Thyroid gland (tissue), 4 donors: ENCODE results near the gene POU2F3. TPM values are rescaled to one million over a fixed set of nuclear protein-coding genes. Genes with fewer than 3 reads are reported as not detected.

Experiments used
- DNase-seq, 2 donors: peaks; one replicate each; pipeline ENCODE4 v3.0.0-alpha.2; 2019
- H3K27ac ChIP-seq, 3 donors: fragments of 200-600 bp; sonication (generic); 1 replicate in 2 of 3; 2 replicates in 1 of 3; pipeline ENCODE4 v1.5.1; 2016 to 2019; ENCODE audit warnings: mild to moderate bottlenecking in 1 of 3, moderate library complexity in 1 of 3
- H3K27me3 ChIP-seq: fragments of 200-600 bp; sonication (generic); one replicate; pipeline ENCODE4 v1.5.1; 2019
- H3K36me3 ChIP-seq, 2 donors: fragments of 200-600 bp; sonication (generic); one replicate each; pipeline ENCODE4 v1.5.1; 2016 to 2019
- H3K4me1 ChIP-seq, 2 donors: fragments of 200-600 bp; sonication (generic); one replicate each; pipeline ENCODE4 v1.5.1; 2017 to 2019
- H3K4me3 ChIP-seq, 3 donors: fragments of 200-600 bp; sonication (generic); replicated peaks in 1 of 3; 1 replicate in 2 of 3; 2 replicates in 1 of 3; pipeline ENCODE4 v1.5.1; 2016; ENCODE audit warnings: mild to moderate bottlenecking in 1 of 3
- H3K9me3 ChIP-seq: fragments of 200-600 bp; sonication (generic); one replicate; pipeline ENCODE4 v1.5.1; 2017
- POLR2A ChIP-seq, 2 donors: fragments of 450-650 bp; IDR thresholded peaks; one replicate each; pipeline ENCODE4 v1.6.1; 2017; ENCODE audit warnings: antibody characterized with exemption in 2 of 2, mild to moderate bottlenecking in 2 of 2, moderate library complexity in 1 of 2
- WGBS, 2 donors: methylation state at CpG; one replicate each; pipeline ENCODE4 v1.1.5; 2017; 5-methylcytosine and 5-hydroxymethylcytosine counted together
- intact Hi-C: fragments of 100-400 bp; cut with DNase I; formaldehyde crosslinking; loops from one replicate; pipeline ENCODE4 v1.15.1; 2023
- total RNA-seq, 4 donors: library from RNA; depleted of rRNA; stranded (reverse); fragments of >200 nt; gene quantifications; one replicate each; pipeline ENCODE4 v1.2.3, GENCODE V29; 2016
- TF ChIP-seq, protein P1 (sequence below), 6 experiments: fragments of 200-600 bp in 3 of 6; fragments of 450-650 bp in 3 of 6; sonication (generic) in 3 of 6; IDR thresholded peaks; one replicate each; pipeline ENCODE4 v1.5.1; 2016 to 2019; ENCODE audit warnings: antibody characterized with exemption in 6 of 6, mild to moderate bottlenecking in 2 of 6, inconsistent platforms in 1 of 6, moderate library complexity in 1 of 6

Gene POU2F3
- total RNA-seq, 4 donors from 2014 or later, result 1.2 to 2.3 (median 1.8) TPM

DNA sequence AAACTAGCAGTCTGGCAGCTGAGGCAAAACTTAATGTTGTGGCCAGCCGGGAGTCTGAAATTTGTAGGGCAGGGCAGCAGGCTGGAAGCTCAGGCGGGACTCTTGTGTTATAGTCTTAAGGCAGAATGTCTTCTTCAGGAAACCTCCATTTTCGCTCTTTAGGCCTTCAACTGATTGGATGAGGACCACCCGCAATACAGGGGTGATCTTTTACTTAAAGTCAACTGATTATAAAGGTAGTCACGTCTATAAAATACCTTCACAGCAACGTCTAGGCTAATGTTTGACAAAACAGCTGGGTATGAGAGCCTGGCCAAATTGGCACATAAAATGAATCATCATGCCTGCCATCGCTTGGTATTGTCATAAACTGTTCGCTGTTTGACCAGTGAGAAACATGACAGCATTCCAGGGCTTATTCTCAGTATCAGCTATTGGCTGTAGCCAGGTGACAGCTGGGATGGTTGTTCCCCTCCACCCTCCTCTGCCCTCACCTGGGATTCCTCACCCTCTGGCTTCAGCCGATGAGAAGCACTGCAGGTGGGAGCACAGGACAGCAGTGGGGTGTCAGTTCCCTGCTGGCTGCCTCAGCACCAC is 6.6 kb upstream of the POU2F3 start:
- Histone ChIP-seq H3K9me3 (no peaks in the 10 kb centered on the region), H3K4me1 (no peaks in the 10 kb centered on the region), H3K27ac (no peak overlapping the region), H3K4me3 (no peak overlapping the region), H3K27me3 (no peaks in the 10 kb centered on the region), H3K36me3 (no peaks in the 10 kb centered on the region)
- TF ChIP-seq, protein P1, sequence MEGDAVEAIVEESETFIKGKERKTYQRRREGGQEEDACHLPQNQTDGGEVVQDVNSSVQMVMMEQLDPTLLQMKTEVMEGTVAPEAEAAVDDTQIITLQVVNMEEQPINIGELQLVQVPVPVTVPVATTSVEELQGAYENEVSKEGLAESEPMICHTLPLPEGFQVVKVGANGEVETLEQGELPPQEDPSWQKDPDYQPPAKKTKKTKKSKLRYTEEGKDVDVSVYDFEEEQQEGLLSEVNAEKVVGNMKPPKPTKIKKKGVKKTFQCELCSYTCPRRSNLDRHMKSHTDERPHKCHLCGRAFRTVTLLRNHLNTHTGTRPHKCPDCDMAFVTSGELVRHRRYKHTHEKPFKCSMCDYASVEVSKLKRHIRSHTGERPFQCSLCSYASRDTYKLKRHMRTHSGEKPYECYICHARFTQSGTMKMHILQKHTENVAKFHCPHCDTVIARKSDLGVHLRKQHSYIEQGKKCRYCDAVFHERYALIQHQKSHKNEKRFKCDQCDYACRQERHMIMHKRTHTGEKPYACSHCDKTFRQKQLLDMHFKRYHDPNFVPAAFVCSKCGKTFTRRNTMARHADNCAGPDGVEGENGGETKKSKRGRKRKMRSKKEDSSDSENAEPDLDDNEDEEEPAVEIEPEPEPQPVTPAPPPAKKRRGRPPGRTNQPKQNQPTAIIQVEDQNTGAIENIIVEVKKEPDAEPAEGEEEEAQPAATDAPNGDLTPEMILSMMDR (IDR thresholded peaks at IDR 0.05), result no peak
- no peak for TF ChIP-seq POLR2A (IDR thresholded peaks at IDR 0.05)
- intact Hi-C loops, result no loop called here
- WGBS, 2 donors, result 83% methylated on average over 9 of the region's 9 CpGs
- DNase-seq, result no peak

- Histone ChIP-seq H3K9me3 (no peaks in the 10 kb centered on the region), H3K4me1 (peaks cover 1 to 7% of the 10 kb centered on the region in 2 donors), H3K4me3 (no peak overlapping the region), H3K27ac (no peak overlapping the region), H3K27me3 (no peaks in the 10 kb centered on the region), H3K36me3 (no peaks in the 10 kb centered on the region)
- 24% methylated on average over 6 to 8 of the region's 8 CpGs for WGBS, 2 donors
- DNase-seq, result peak; percentile 88
- intact Hi-C loops, result loop anchor here (2.0 kb wide), 1 partner anchor 64 kb away; no protein-coding TSS in a partner anchor
- TF ChIP-seq, protein P1 (IDR thresholded peaks at IDR 0.05), result peak; percentile 71 to 93 (median 88)
- no peak for TF ChIP-seq POLR2A (IDR thresholded peaks at IDR 0.05)
Measured at GRCh38 chr11:120235024-120235628, 4.8 kb upstream of the POU2F3 start.

GRCh38 chr11:120236169-120237107 is 3.5 kb upstream of the POU2F3 start:
- 56 to 68% methylated on average over 5 of the region's 5 CpGs for WGBS, 2 donors
- Histone ChIP-seq H3K4me3 (no peak overlapping the region), H3K27ac (no peak overlapping the region), H3K4me1 (peaks cover 3 to 20% of the 10 kb centered on the region in 2 donors), H3K9me3 (no peaks in the 10 kb centered on the region), H3K36me3 (no peaks in the 10 kb centered on the region), H3K27me3 (no peaks in the 10 kb centered on the region)
- intact Hi-C loops, result no loop called here
- TF ChIP-seq, protein P1 (IDR thresholded peaks at IDR 0.05), result no peak
- TF ChIP-seq POLR2A (IDR thresholded peaks at IDR 0.05), result no peak
- DNase-seq, result no peak

DNA sequence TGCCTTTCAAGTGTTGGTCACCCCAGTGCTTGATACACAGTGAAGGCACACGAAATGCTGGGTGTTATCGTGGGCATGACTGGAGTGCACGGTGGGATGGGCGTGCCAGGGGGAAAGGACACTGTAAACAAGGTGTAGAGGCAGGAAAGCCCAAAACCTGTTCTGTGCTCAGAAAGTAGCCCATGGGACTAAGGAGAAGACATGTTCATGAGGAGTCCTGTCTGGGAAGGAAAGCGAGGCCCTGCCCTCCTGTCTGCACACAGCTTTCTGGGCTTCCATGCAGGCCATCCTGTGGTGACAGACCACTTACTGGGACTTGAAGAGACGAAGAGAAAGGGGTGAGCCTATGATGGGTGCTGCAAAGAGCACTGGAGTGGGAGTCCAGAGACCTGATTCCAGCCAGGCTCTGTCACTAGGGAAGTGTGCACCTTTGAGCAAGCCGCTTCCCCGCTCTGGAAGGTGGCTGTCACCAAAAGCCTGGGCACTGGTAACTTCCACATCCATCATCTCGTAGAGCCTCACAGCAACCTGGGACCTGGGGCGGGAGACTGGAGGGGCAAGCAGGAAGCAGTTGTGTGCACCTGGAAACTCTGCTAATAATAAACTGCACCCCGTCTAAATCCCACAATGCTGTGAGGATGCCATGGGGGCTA is 846 bp upstream of the POU2F3 start:
- no peaks in the 10 kb centered on the region for H3K36me3 ChIP-seq
- no peaks in the 10 kb centered on the region for H3K9me3 ChIP-seq
- TF ChIP-seq, protein P1 (IDR thresholded peaks at IDR 0.05), result no peak
- TF ChIP-seq POLR2A (IDR thresholded peaks at IDR 0.05), result no peak
- DNase-seq, result no peak
- WGBS, 2 donors, result 84 to 91% methylated on average over 9 to 11 of the region's 11 CpGs
- intact Hi-C loops, result no loop called here
- peaks cover 3 to 25% of the 10 kb centered on the region in 2 donors for H3K4me1 ChIP-seq
- H3K27ac ChIP-seq, result no peak overlapping the region
- no peaks in the 10 kb centered on the region for H3K27me3 ChIP-seq
- H3K4me3 ChIP-seq, result no peak overlapping the region
